HL-60 (cell line): ENCODE data around the gene DLX1.
"Not testable (repeated sequence)": the region's sequence is repeated elsewhere in the genome, so short reads cannot be mapped to it uniquely, and the experiment has no call there.

Experiments
- DNase-seq, 2 experiments: peaks; one replicate each; pipeline ENCODE4 v3.0.0-alpha.2; 2010 to 2020; ENCODE audit warnings: low read depth in 1 of 2, low spot score in 1 of 2
- H3K27ac ChIP-seq: fragments of 250-450 bp; sonication (Bioruptor Pico); replicated peaks from 2 replicates; pipeline ENCODE4 v1.5.1; 2020; ENCODE audit warnings: mild to moderate bottlenecking, moderate library complexity
- H3K27me3 ChIP-seq: fragments of 250-450 bp; sonication (Bioruptor Pico); 2 replicates; pipeline ENCODE4 v1.5.1; 2021; ENCODE audit warnings: mild to moderate bottlenecking, moderate library complexity; ENCODE audit not compliant: insufficient read depth, poor library complexity, severe bottlenecking
- H3K4me3 ChIP-seq: replicated peaks from 2 replicates; pipeline ENCODE4 v1.5.1; 2011; ENCODE audit warnings: mild to moderate bottlenecking, control low read depth, low read length; ENCODE audit not compliant: insufficient read depth
- GABPA ChIP-seq: IDR thresholded peaks from 2 replicates; pipeline ENCODE4 v1.6.1; 2012; ENCODE audit warnings: low read depth
- POLR2AphosphoS5 ChIP-seq: IDR thresholded peaks from 2 replicates; pipeline ENCODE4 v1.6.1; 2012; ENCODE audit warnings: low read depth
- SPI1 ChIP-seq: IDR thresholded peaks from 2 replicates; pipeline ENCODE4 v1.6.1; 2012; ENCODE audit warnings: low read depth, mild to moderate bottlenecking, borderline replicate concordance
- TF ChIP-seq, protein P1 (sequence below): IDR thresholded peaks from one replicate; pipeline ENCODE4 v1.5.1; 2011; ENCODE audit warnings: low read length, control low read depth, inconsistent platforms; ENCODE audit not compliant: insufficient read depth
- TF ChIP-seq, protein P2 (sequence below): IDR thresholded peaks from 2 replicates; pipeline ENCODE4 v1.6.1; 2012; ENCODE audit warnings: low read depth; ENCODE audit not compliant: insufficient replicate concordance

The DLX1 gene

GRCh38 chr2:172109256-172109987 is 24.1 kb downstream of the DLX1 start:
- no peak overlapping the region for H3K27ac ChIP-seq
- peaks cover 7% of the 10 kb centered on the region for H3K27me3 ChIP-seq
- TF ChIP-seq POLR2AphosphoS5: no peak
- TF ChIP-seq, protein P1, sequence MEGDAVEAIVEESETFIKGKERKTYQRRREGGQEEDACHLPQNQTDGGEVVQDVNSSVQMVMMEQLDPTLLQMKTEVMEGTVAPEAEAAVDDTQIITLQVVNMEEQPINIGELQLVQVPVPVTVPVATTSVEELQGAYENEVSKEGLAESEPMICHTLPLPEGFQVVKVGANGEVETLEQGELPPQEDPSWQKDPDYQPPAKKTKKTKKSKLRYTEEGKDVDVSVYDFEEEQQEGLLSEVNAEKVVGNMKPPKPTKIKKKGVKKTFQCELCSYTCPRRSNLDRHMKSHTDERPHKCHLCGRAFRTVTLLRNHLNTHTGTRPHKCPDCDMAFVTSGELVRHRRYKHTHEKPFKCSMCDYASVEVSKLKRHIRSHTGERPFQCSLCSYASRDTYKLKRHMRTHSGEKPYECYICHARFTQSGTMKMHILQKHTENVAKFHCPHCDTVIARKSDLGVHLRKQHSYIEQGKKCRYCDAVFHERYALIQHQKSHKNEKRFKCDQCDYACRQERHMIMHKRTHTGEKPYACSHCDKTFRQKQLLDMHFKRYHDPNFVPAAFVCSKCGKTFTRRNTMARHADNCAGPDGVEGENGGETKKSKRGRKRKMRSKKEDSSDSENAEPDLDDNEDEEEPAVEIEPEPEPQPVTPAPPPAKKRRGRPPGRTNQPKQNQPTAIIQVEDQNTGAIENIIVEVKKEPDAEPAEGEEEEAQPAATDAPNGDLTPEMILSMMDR: no peak
- no peak for DNase-seq
- no peak overlapping the region for H3K4me3 ChIP-seq

- DNase-seq: no peak
- Histone ChIP-seq H3K27ac (no peak overlapping the region), H3K27me3 (peaks cover 7% of the 10 kb centered on the region), H3K4me3 (no peak overlapping the region)
- TF ChIP-seq, protein P1: no peak
- TF ChIP-seq POLR2AphosphoS5 (no peak), SPI1 (no peak), GABPA (no peak)
- TF ChIP-seq, protein P2, sequence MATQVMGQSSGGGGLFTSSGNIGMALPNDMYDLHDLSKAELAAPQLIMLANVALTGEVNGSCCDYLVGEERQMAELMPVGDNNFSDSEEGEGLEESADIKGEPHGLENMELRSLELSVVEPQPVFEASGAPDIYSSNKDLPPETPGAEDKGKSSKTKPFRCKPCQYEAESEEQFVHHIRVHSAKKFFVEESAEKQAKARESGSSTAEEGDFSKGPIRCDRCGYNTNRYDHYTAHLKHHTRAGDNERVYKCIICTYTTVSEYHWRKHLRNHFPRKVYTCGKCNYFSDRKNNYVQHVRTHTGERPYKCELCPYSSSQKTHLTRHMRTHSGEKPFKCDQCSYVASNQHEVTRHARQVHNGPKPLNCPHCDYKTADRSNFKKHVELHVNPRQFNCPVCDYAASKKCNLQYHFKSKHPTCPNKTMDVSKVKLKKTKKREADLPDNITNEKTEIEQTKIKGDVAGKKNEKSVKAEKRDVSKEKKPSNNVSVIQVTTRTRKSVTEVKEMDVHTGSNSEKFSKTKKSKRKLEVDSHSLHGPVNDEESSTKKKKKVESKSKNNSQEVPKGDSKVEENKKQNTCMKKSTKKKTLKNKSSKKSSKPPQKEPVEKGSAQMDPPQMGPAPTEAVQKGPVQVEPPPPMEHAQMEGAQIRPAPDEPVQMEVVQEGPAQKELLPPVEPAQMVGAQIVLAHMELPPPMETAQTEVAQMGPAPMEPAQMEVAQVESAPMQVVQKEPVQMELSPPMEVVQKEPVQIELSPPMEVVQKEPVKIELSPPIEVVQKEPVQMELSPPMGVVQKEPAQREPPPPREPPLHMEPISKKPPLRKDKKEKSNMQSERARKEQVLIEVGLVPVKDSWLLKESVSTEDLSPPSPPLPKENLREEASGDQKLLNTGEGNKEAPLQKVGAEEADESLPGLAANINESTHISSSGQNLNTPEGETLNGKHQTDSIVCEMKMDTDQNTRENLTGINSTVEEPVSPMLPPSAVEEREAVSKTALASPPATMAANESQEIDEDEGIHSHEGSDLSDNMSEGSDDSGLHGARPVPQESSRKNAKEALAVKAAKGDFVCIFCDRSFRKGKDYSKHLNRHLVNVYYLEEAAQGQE: no peak
Observed at GRCh38 chr2:172109988-172110811, 24.9 kb downstream of the DLX1 start.

DNA sequence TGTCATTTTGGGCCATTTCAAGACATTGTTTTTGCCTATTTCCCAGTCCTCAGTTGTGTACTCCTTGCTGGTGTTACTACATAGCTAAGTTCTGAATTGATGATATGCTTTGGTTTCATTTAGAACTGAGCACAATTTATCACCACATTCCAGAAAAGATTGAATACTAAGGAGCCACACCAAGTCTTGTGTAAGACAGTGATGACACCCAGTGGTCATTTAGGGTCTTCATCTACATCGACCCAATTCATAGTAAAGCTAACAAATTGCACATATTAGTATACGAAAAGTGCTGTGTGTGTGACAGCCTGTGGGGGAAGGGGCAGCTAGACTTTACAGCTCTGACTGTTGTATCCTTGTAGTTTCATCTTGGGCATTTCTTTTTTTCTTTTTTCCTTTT is 28.3 kb downstream of the DLX1 start:
- peaks cover 2% of the 10 kb centered on the region for H3K27me3 ChIP-seq
- no peak for DNase-seq
- TF ChIP-seq POLR2AphosphoS5 (no peak), SPI1 (no peak), GABPA (no peak)
- TF ChIP-seq, protein P2: no peak
- TF ChIP-seq, protein P1: no peak
- no peak overlapping the region for H3K27ac ChIP-seq
- H3K4me3 ChIP-seq: no peak overlapping the region

- H3K27ac ChIP-seq, H3K27me3 ChIP-seq, DNase-seq: not testable (repeated sequence)
Observed at GRCh38 chr2:172114176-172114575, 28.9 kb downstream of the DLX1 start.

More at GRCh38 chr2:172114176-172114575, 28.9 kb downstream of the DLX1 start:
- H3K4me3 ChIP-seq: not testable (repeated sequence)
